ENCODE data around the gene CACNA1F. TPM values are rescaled to one million over a fixed set of nuclear protein-coding genes. Genes with fewer than 3 reads are reported as not detected.
A peak's percentile ranks its signal among the peaks of the same experiment; 100 is the strongest.

Gene CACNA1F
- total and polyA plus RNA-seq, 9 of the 15 experiments (the other 6 are each of a cell fraction or from before 2014, with no cell fraction given) = under 0.01 to 0.41 (median 0.03) TPM; not detected in 3

- TF ChIP-seq NR4A1 (CRISPR knock-in tag; IDR thresholded peaks at IDR 0.05) (no peak), NR4A1 (tag; IDR thresholded peaks at IDR 0.05) (0 out of 2 replicates have a peak, but pooled peaks have one; percentile 12), MGA (IDR thresholded peaks at IDR 0.05) (peak; percentile 95), POLR2G (IDR thresholded peaks at IDR 0.05; ENCODE audit: low read depth, low read length) (peak; percentile 45), MBD2 (IDR thresholded peaks at IDR 0.05; ENCODE audit: borderline replicate concordance, low read depth) (peak; percentile 58; the same call in 1 of the 2 replicates), ZNF511 (CRISPR knock-in tag; IDR thresholded peaks at IDR 0.05) (no peak), POLR2A (conservative IDR thresholded peaks at IDR 0.05) (no peak), BHLHE40 (IDR thresholded peaks at IDR 0.05; ENCODE audit: low read length) (peak; percentile 47), ZBTB33 (CRISPR knock-in tag; IDR thresholded peaks at IDR 0.05) (peak; percentile 99), L3MBTL2 (IDR thresholded peaks at IDR 0.05) (peak; percentile 94)
Observed at GRCh38 chrX:49165901-49166881, 66.9 kb downstream of the CACNA1F start (continued).
